A549 (cell line): ENCODE results near the gene TYW3.
"Not testable (repeated sequence)": the region's sequence is repeated elsewhere in the genome, so short reads cannot be mapped to it uniquely, and the experiment has no call there.

Experiments
- CEBPB ChIP-seq, 2 experiments: fragments of >200 bp in 1 of 2; sonication (Bioruptor Twin) in 1 of 2; formaldehyde crosslinking in 1 of 2; IDR thresholded peaks; 2 replicates each; pipeline ENCODE4 v1.6.1; 2012 to 2016
- EP300 ChIP-seq, 2 experiments: fragments of >200 bp; sonication (Bioruptor Twin); formaldehyde crosslinking; IDR thresholded peaks; 2 replicates in 1 of 2; 3 replicates in 1 of 2; pipeline ENCODE4 v1.6.1; 2016 to 2017
- HOXA7 ChIP-seq: fragments of 250-450 bp; sonication (Bioruptor Pico); IDR thresholded peaks from 2 replicates; pipeline ENCODE4 v1.5.0; 2020; ENCODE audit warnings: mild to moderate bottlenecking, moderate library complexity
- MYC ChIP-seq: IDR thresholded peaks from 2 replicates; pipeline ENCODE4 v1.6.1; 2012; ENCODE audit warnings: mild to moderate bottlenecking, inconsistent platforms, low read length, improper control_type of control experiment, borderline replicate concordance
- POLR2A ChIP-seq: IDR thresholded peaks from 2 replicates; pipeline ENCODE4 v1.6.1; 2012; ENCODE audit warnings: mild to moderate bottlenecking, low read length
- RAD21 ChIP-seq, 2 experiments: fragments of >200 bp in 1 of 2; sonication (Bioruptor Twin) in 1 of 2; formaldehyde crosslinking in 1 of 2; IDR thresholded peaks in 1 of 2; conservative IDR thresholded peaks in 1 of 2; 2 replicates in 1 of 2; 3 replicates in 1 of 2; pipeline ENCODE4 v1.6.1; 2012 to 2018; ENCODE audit warnings: inconsistent platforms in 1 of 2
- ZNF302 ChIP-seq: fragments of 250-450 bp; sonication (Bioruptor Pico); IDR thresholded peaks from 2 replicates; pipeline ENCODE4 v1.9.0; 2021; ENCODE audit warnings: inconsistent platforms, mild to moderate bottlenecking, moderate library complexity
- TF ChIP-seq, protein P1 (sequence below): fragments of 150-350 bp; IDR thresholded peaks from 2 replicates; pipeline ENCODE4 v1.6.1; 2014; ENCODE audit warnings: low read depth, mild to moderate bottlenecking, low read length

DNA sequence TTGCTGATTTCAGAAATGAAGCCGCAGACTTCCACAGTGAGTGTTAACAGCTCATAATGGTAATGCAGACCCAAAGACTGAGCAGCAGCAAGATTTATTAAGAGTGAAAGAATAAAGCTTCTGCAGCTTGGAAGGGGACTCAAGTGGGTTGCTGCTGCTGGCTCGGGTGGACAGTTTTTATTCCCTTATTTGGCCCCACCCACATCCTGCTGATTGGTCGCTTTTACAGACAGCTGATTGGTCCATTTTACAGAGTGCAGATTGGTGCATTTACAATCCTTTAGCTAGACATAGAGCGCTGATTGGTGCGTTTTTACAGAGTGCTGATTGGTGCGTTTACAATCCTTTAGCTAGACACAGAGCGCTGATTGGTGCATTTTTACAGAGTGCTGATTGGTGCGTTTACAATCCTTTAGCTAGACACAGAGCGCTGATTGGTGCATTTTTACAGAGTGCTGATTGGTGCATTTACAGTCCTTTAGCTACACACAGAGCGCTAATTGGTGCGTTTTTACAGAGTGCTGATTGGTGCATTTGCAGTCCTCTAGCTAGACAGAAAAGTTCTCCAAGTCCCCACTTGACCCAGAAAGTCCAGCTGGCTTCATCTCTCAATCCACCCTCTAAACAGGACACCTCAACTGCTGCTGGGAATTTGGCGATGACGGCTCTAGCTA, 7.5 kb downstream of the TYW3 start:
- not testable (repeated sequence) for TF ChIP-seq EP300 (IDR thresholded peaks at IDR 0.05); RAD21 (conservative IDR thresholded peaks at IDR 0.05 in 1 of 2, IDR thresholded peaks at IDR 0.05 in 1 of 2); POLR2A; CEBPB (IDR thresholded peaks at IDR 0.05); HOXA7 (CRISPR knock-in tag); ZNF302; MYC
- TF ChIP-seq, protein P1, sequence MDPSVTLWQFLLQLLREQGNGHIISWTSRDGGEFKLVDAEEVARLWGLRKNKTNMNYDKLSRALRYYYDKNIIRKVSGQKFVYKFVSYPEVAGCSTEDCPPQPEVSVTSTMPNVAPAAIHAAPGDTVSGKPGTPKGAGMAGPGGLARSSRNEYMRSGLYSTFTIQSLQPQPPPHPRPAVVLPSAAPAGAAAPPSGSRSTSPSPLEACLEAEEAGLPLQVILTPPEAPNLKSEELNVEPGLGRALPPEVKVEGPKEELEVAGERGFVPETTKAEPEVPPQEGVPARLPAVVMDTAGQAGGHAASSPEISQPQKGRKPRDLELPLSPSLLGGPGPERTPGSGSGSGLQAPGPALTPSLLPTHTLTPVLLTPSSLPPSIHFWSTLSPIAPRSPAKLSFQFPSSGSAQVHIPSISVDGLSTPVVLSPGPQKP = not testable (repeated sequence)
